HepG2 (cell line): ENCODE results near the gene CECR2. TPM values are rescaled to one million over a fixed set of nuclear protein-coding genes. Genes with fewer than 3 reads are reported as not detected.

Source experiments
- ATAC-seq: fragments of 200-7000 bp; cut with Tn5 transposase; 3 replicates; pipeline ENCODE4 v1.9.1; 2020; ENCODE audit warnings: mild to moderate bottlenecking, moderate library complexity
- BruUV-seq: library from RNA; stranded (reverse); fragments of 400-500 nt; replicated peaks from 2 replicates; lab custom pipeline; 2021; lab: Mats Ljungman, UMichigan
- CTCF ChIA-PET: fragments of 300-600 bp; formaldehyde crosslinking; extraction: SDS; loops from one replicate; lab custom pipeline; 2021; ENCODE audit warnings: low total read pairs, inconsistent platforms, low intra/inter-chr PET ratio; lab: Yijun Ruan, JAX
- POLR2A ChIA-PET: fragments of 350-600 bp; sonication (Branson Sonifier 250); formaldehyde crosslinking; loops from one replicate; lab custom pipeline; 2020; ENCODE audit warnings: antibody characterized with exemption, inconsistent platforms; lab: Yijun Ruan, JAX
- DNase-seq: peaks from one replicate; pipeline ENCODE4 v3.0.0-alpha.2; 2015; ENCODE audit warnings: low spot score
- FAIRE-seq: peaks from 3 replicates; lab custom pipeline; 2011; peaks lifted over from hg19 to GRCh38; lab: Jason Lieb, UNC
- H2AFZ ChIP-seq: one replicate; pipeline ENCODE4 v1.6.1; 2011; ENCODE audit warnings: low read length, inconsistent platforms
- H3K27ac ChIP-seq: fragments of 300-600 bp; 3 replicates; pipeline ENCODE4 v1.8.0; 2011; ENCODE audit warnings: mixed run types, mild to moderate bottlenecking, mixed read lengths, low read length, inconsistent platforms; ENCODE audit not compliant: insufficient read depth; ENCODE audit errors: extremely low read length
- H3K27me3 ChIP-seq, 2 experiments: fragments of 200-600 bp in 1 of 2; 2 replicates in 1 of 2; 3 replicates in 1 of 2; pipeline versions ENCODE4 v1.6.0 to v1.8.0; 2011; ENCODE audit warnings: low read length in 2 of 2, mild to moderate bottlenecking in 2 of 2, moderate library complexity in 2 of 2, inconsistent platforms in 1 of 2; ENCODE audit not compliant: insufficient read depth in 2 of 2, control insufficient read depth in 1 of 2
- H3K36me3 ChIP-seq, 2 experiments: fragments of 200-600 bp in 1 of 2; replicated peaks in 1 of 2; 2 replicates in 1 of 2; 3 replicates in 1 of 2; pipeline versions ENCODE4 v1.5.1 to v1.8.0; 2011; ENCODE audit warnings: low read length in 2 of 2, inconsistent platforms in 1 of 2; ENCODE audit not compliant: insufficient read depth in 2 of 2, control insufficient read depth in 1 of 2
- H3K4me1 ChIP-seq: 2 replicates; pipeline ENCODE4 v1.5.1; 2012; ENCODE audit warnings: low read length, inconsistent platforms; ENCODE audit not compliant: insufficient read depth
- H3K4me2 ChIP-seq: 2 replicates; pipeline ENCODE4 v1.6.0; 2011; ENCODE audit warnings: low read depth, low read length, inconsistent platforms
- H3K4me3 ChIP-seq, 3 experiments: fragments of 200-600 bp in 1 of 3; sonication (generic), shearing (Covaris generic) in 1 of 3; replicated peaks in 1 of 3; 2 replicates each; pipeline ENCODE4 v1.5.1; 2011 to 2016; ENCODE audit warnings: low read length in 3 of 3, inconsistent platforms in 2 of 3, low read depth in 2 of 3, mild to moderate bottlenecking in 2 of 3, control low read depth in 1 of 3, mixed read lengths in 1 of 3; ENCODE audit not compliant: insufficient read depth in 1 of 3
- H3K79me2 ChIP-seq: one replicate; pipeline ENCODE4 v1.6.1; 2011; ENCODE audit warnings: low read length, inconsistent platforms; ENCODE audit not compliant: insufficient read depth
- H3K9ac ChIP-seq: 2 replicates; pipeline ENCODE4 v1.6.0; 2011; ENCODE audit warnings: mild to moderate bottlenecking, low read depth, low read length, inconsistent platforms; ENCODE audit not compliant: insufficient read depth
- H3K9me3 ChIP-seq: 2 replicates; pipeline ENCODE4 v1.5.1; 2012; ENCODE audit warnings: mild to moderate bottlenecking, low read length
- H4K20me1 ChIP-seq: 2 replicates; pipeline ENCODE4 v1.6.0; 2011; ENCODE audit warnings: inconsistent platforms, mild to moderate bottlenecking, low read length, moderate library complexity; ENCODE audit not compliant: insufficient read depth
- EZH2 ChIP-seq: conservative IDR thresholded peaks from 2 replicates; pipeline ENCODE4 v1.6.1; 2012; ENCODE audit warnings: mild to moderate bottlenecking, low read depth, low read length, moderate library complexity
- FOXA1 ChIP-seq, 2 experiments: fragments of 450-650 bp in 1 of 2; sonication (generic) in 1 of 2; formaldehyde crosslinking in 1 of 2; IDR thresholded peaks; 2 replicates each; pipeline versions ENCODE4 v1.4.0 to v1.6.1; 2016 to 2020; ENCODE audit warnings: missing genetic modification reagents in 1 of 2
- SMAD1 ChIP-seq: sonication (generic); formaldehyde crosslinking; IDR thresholded peaks from 2 replicates; pipeline ENCODE4 v1.4.0; 2020; ENCODE audit warnings: missing genetic modification reagents, low read depth, mild to moderate bottlenecking, borderline replicate concordance
- WGBS: methylation state at CpG from one replicate; pipeline ENCODE4 v1.1.6; 2017; ENCODE audit warnings: low lambda C conversion rate; 5-methylcytosine and 5-hydroxymethylcytosine counted together
- in situ Hi-C: cut with HindIII; loops from 2 replicates; pipeline ENCODE4 v1.10.0; 2017; ENCODE audit warnings: low pct_unique_long_range_greater_than_20kb; ENCODE audit not compliant: extremely low pct_ligation_motif_present
- intact Hi-C: fragments of 100-400 bp; cut with micrococcal nuclease; formaldehyde crosslinking; loops from one replicate; pipeline ENCODE4 v1.10.0; 2022; ENCODE audit not compliant: unreplicated experiment
- polyA plus RNA-seq, 8 experiments: library from polyadenylated mRNA; depleted of rRNA in 3 of 8; stranded (reverse) in 7 of 8; unstranded in 1 of 8; fragments of >200 nt; fragmentation: Illumina TruSeq in 4 of 8; extraction: Trizol in 4 of 8; gene quantifications; 2 replicates each; pipeline versions ENCODE4 v1.2.1 to v1.2.3, GENCODE V29; 2011 to 2016; ENCODE audit warnings: low read depth in 4 of 8, missing spikeins in 1 of 8, mixed read lengths in 1 of 8; ENCODE audit not compliant: insufficient read depth in 1 of 8
- total RNA-seq, 5 experiments: library from RNA; depleted of rRNA; stranded (reverse); fragments of >200 nt; fragmentation: Illumina TruSeq; extraction: Trizol; gene quantifications; 2 replicates each; pipeline ENCODE4 v1.2.3, GENCODE V29; 2016; ENCODE audit warnings: low read depth in 1 of 5
- TF ChIP-seq, protein P1 (sequence below): IDR thresholded peaks from 2 replicates; pipeline ENCODE4 v1.6.1; 2016; ENCODE audit warnings: low read depth
- TF ChIP-seq, protein P2 (sequence below): sonication (generic); formaldehyde crosslinking; IDR thresholded peaks from 2 replicates; pipeline ENCODE4 v1.8.0; 2022; ENCODE audit warnings: mild to moderate bottlenecking, missing genetic modification reagents

The CECR2 gene
- total and polyA plus RNA-seq, 2 of the 13 experiments (the other 11 are each of a cell fraction or from before 2014, with no cell fraction given): not detected

DNA sequence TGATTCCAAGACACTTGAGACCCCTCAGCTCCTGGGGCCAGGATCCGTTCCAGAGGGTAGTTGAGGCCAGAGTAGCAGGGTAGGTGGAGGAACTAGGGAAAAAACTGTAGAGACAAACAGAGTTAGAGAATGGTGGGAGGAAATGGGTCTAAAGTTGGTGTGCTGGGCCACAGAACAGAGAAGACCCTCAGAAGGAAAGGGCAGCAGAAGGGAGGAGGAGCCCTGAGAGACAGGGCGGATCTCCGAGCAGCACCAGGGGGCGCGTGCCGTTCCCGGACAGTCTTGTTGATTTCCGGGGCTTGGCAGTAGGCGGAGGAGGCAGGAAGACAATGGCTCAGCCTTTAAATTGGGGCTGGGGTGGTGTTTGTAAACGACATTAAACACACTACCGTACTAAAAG lies 2.4 kb upstream of the CECR2 start:
- Histone ChIP-seq H3K4me3 (no peak overlapping the region), H3K4me1 (peaks cover 9% of the 10 kb centered on the region; the same call in 1 of the 2 replicates), H3K4me2 (no peak overlapping the region), H3K9ac (no peak overlapping the region), H3K27me3 (peaks cover 8 to 44% of the 10 kb centered on the region in 2 experiments; a peak in 4 of 5 replicates), H3K79me2 (no peaks in the 10 kb centered on the region), H2AFZ (no peak overlapping the region), H4K20me1 (no peaks in the 10 kb centered on the region)
- no peak for FAIRE-seq
- peak; percentile 73 for ATAC-seq
- DNase-seq: no peak
- intact Hi-C loops: loop anchor here (5.0 kb wide), 2 partner anchors 135 to 215 kb away; no protein-coding TSS in a partner anchor
- POLR2A ChIA-PET: no interaction called here
- BruUV-seq: no TSS peak
- CTCF ChIA-PET: no interaction called here
- TF ChIP-seq FOXA1 (IDR thresholded peaks at IDR 0.05) (no peak), FOXA1 (CRISPR knock-in tag; IDR thresholded peaks at IDR 0.05) (peak; percentile 27; the same call in 1 of the 2 replicates)
- TF ChIP-seq, protein P1, sequence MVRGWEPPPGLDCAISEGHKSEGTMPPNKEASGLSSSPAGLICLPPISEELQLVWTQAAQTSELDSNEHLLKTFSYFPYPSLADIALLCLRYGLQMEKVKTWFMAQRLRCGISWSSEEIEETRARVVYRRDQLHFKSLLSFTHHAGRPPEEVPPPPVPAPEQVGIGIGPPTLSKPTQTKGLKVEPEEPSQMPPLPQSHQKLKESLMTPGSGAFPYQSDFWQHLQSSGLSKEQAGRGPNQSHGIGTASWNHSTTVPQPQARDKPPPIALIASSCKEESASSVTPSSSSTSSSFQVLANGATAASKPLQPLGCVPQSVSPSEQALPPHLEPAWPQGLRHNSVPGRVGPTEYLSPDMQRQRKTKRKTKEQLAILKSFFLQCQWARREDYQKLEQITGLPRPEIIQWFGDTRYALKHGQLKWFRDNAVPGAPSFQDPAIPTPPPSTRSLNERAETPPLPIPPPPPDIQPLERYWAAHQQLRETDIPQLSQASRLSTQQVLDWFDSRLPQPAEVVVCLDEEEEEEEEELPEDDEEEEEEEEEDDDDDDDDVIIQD (CRISPR knock-in tag): no peak
- TF ChIP-seq, all 625 proteins: peak for 1
- no peaks in the 10 kb centered on the region for H3K36me3 ChIP-seq
- H3K9me3 ChIP-seq: no peaks in the 10 kb centered on the region
- in situ Hi-C loops: no loop called here
- H3K27ac ChIP-seq: no peak overlapping the region
- 4% methylated on average over 11 of the region's 11 CpGs for WGBS

DNA sequence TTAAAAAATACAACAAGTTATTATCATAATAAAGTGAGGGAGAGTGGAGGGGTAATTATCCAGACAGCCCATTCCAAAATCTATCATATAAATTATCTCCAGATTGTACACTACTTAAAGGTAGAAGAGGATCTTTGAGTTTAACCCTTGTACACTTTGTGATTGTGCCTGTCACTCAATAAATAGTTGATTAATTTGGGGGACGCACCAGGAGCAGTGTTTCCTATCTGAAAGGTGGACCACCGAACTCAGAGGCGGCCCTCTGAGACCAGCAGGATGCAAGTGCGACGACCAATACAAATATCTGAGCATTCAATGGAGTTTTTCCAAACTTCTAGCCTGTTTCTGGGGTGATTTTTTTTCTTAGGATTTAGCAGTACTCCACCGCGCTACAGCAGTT lies 1.1 kb upstream of the CECR2 start:
- ATAC-seq (no peak), DNase-seq (no peak), FAIRE-seq (no peak)
- CTCF ChIA-PET: no interaction called here
- Histone ChIP-seq H3K4me2 (peak overlapping the region; percentile 39), H3K36me3 (no peaks in the 10 kb centered on the region), H2AFZ (no peak overlapping the region), H3K9ac (no peak overlapping the region), H3K79me2 (no peaks in the 10 kb centered on the region), H3K4me3 (no peak overlapping the region), H3K9me3 (no peaks in the 10 kb centered on the region), H3K27me3 (peaks cover 9 to 44% of the 10 kb centered on the region in 2 experiments; a peak in 4 of 5 replicates), H3K4me1 (peaks cover 9% of the 10 kb centered on the region; the same call in 1 of the 2 replicates), H3K27ac (no peak overlapping the region), H4K20me1 (no peaks in the 10 kb centered on the region)
- intact Hi-C loops (loop anchor here (5.0 kb wide), 2 partner anchors 134 to 214 kb away; no protein-coding TSS in a partner anchor), in situ Hi-C loops (no loop called here)
- POLR2A ChIA-PET: no interaction called here
- no TSS peak for BruUV-seq
- WGBS: 3% methylated on average over 7 of the region's 7 CpGs
- TF ChIP-seq, protein P2, sequence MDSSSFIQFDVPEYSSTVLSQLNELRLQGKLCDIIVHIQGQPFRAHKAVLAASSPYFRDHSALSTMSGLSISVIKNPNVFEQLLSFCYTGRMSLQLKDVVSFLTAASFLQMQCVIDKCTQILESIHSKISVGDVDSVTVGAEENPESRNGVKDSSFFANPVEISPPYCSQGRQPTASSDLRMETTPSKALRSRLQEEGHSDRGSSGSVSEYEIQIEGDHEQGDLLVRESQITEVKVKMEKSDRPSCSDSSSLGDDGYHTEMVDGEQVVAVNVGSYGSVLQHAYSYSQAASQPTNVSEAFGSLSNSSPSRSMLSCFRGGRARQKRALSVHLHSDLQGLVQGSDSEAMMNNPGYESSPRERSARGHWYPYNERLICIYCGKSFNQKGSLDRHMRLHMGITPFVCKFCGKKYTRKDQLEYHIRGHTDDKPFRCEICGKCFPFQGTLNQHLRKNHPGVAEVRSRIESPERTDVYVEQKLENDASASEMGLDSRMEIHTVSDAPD (CRISPR knock-in tag): no peak
- TF ChIP-seq SMAD1 (CRISPR knock-in tag) (no peak), EZH2 (peak; percentile 37; the same call in 1 of the 2 replicates)
